Smooth muscle cell (in vitro differentiated cells): ENCODE measurements around the gene ISOC2. TPM values are rescaled to one million over a fixed set of nuclear protein-coding genes. Genes with fewer than 3 reads are reported as not detected.

Experiments used
- DNase-seq: peaks from one replicate; lab custom pipeline; 2025; ENCODE audit not compliant: unreplicated experiment; lab: John Stamatoyannopoulos, UW
- H2AFZ ChIP-seq: fragments of 200-600 bp; sonication (generic); 2 replicates; pipeline ENCODE4 v1.6.0; 2016; ENCODE audit warnings: antibody characterized with exemption, low read depth, mild to moderate bottlenecking
- H3F3A ChIP-seq: fragments of 200-600 bp; sonication (generic); 2 replicates; pipeline ENCODE4 v1.6.0; 2017; ENCODE audit warnings: antibody characterized with exemption, low read depth
- H3K27ac ChIP-seq: fragments of 200-600 bp; sonication (generic); 2 replicates; pipeline ENCODE4 v1.5.1; 2016; ENCODE audit warnings: low read depth, mild to moderate bottlenecking
- H3K27me3 ChIP-seq: fragments of 200-600 bp; sonication (generic); 2 replicates; pipeline ENCODE4 v1.6.1; 2016; ENCODE audit warnings: low read depth, mild to moderate bottlenecking
- H3K36me3 ChIP-seq: fragments of 200-600 bp; sonication (generic); 2 replicates; pipeline ENCODE4 v1.5.1; 2016; ENCODE audit warnings: low read depth
- H3K4me1 ChIP-seq: fragments of 200-600 bp; sonication (generic); 2 replicates; pipeline ENCODE4 v1.5.1; 2016; ENCODE audit warnings: low read depth
- H3K4me2 ChIP-seq: fragments of 200-600 bp; sonication (generic); 2 replicates; pipeline ENCODE4 v1.6.0; 2016; ENCODE audit warnings: mild to moderate bottlenecking
- H3K4me3 ChIP-seq: fragments of 200-600 bp; sonication (generic); 2 replicates; pipeline ENCODE4 v1.5.1; 2016; ENCODE audit warnings: mild to moderate bottlenecking
- H3K79me2 ChIP-seq: fragments of 200-600 bp; sonication (generic); 2 replicates; pipeline ENCODE4 v1.6.0; 2016; ENCODE audit warnings: low read depth, mild to moderate bottlenecking
- H3K9ac ChIP-seq: fragments of 200-600 bp; sonication (generic); 2 replicates; pipeline ENCODE4 v1.6.0; 2016; ENCODE audit warnings: low read depth
- H3K9me3 ChIP-seq: fragments of 200-600 bp; sonication (generic); replicated peaks from 2 replicates; pipeline ENCODE4 v1.5.1; 2016; ENCODE audit warnings: low read depth
- H4K20me1 ChIP-seq: fragments of 200-600 bp; sonication (generic); 2 replicates; pipeline ENCODE4 v1.6.0; 2016; ENCODE audit warnings: low read depth
- CTCF ChIP-seq: fragments of 200-600 bp; sonication (generic); IDR thresholded peaks from 2 replicates; pipeline ENCODE4 v1.5.1; 2017; ENCODE audit warnings: borderline replicate concordance, mild to moderate bottlenecking, antibody characterized with exemption; ENCODE audit not compliant: insufficient read depth, poor library complexity, severe bottlenecking
- WGBS: methylation state at CpG from one replicate; pipeline ENCODE4 v1.1.7; 2016; ENCODE audit warnings: low lambda C conversion rate; 5-methylcytosine and 5-hydroxymethylcytosine counted together
- polyA plus RNA-seq: library from polyadenylated mRNA; unstranded; fragments of >200 nt; fragmentation: Nextera tagmentation; extraction: Ambion mirVana; gene quantifications from 2 replicates; pipeline ENCODE4 v1.2.1, GENCODE V29; 2016
- total RNA-seq: library from RNA; depleted of rRNA; stranded (reverse); fragments of >200 nt; gene quantifications from 2 replicates; pipeline ENCODE4 v1.2.3, GENCODE V29; 2014

ISOC2 gene
- total and polyA plus RNA-seq, 2 experiments from 2014 or later, result 56.5 to 61.4 TPM

DNA sequence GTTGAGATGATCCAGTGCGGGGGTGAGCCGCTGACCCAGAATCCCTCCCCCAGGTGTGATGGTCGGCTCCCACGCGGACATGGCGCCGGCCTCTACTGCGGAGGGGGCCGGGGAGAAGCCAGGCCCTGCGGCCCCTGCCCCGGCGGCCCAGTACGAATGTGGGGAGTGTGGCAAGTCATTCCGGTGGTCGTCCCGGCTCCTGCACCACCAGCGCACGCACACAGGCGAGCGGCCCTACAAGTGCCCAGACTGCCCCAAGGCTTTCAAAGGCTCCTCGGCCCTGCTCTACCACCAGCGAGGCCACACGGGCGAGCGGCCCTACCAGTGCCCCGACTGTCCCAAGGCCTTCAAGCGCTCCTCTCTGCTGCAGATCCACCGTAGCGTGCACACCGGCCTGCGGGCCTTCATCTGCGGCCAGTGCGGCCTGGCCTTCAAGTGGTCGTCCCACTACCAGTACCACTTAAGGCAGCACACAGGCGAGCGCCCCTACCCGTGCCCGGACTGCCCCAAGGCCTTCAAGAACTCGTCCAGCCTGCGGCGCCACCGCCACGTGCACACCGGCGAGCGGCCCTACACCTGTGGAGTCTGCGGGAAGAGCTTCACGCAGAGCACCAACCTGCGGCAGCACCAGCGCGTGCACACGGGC, 19.8 kb upstream of the ISOC2 start:
- Histone ChIP-seq H3K36me3 (no peaks in the 10 kb centered on the region), H3F3A (peaks cover 12% of the 10 kb centered on the region), H3K4me3 (no peak overlapping the region), H3K9ac (no peak overlapping the region), H3K4me2 (no peak overlapping the region), H4K20me1 (no peaks in the 10 kb centered on the region), H3K9me3 (no peaks in the 10 kb centered on the region), H3K4me1 (peaks cover 18% of the 10 kb centered on the region), H3K27ac (no peak overlapping the region), H3K79me2 (peaks cover 26% of the 10 kb centered on the region), H2AFZ (no peak overlapping the region), H3K27me3 (no peaks in the 10 kb centered on the region)
- 92% methylated on average over 47 of the region's 52 CpGs for whole genome bisulfite sequencing
- no peak for TF ChIP-seq CTCF
- no peak for DNase-seq

- TF ChIP-seq CTCF, result no peak
- no peak overlapping the region for H3K4me2 ChIP-seq
- no peak overlapping the region for H3K9ac ChIP-seq
- H3K79me2 ChIP-seq, result peaks cover 19% of the 10 kb centered on the region
- 86% methylated on average over 15 of the region's 15 CpGs for WGBS
- no peaks in the 10 kb centered on the region for H3K36me3 ChIP-seq
- no peaks in the 10 kb centered on the region for H3F3A ChIP-seq
- no peak for DNase-seq
- H3K4me3 ChIP-seq, result no peak overlapping the region
- no peaks in the 10 kb centered on the region for H3K9me3 ChIP-seq
- peaks cover 9% of the 10 kb centered on the region for H3K4me1 ChIP-seq
- no peak overlapping the region for H2AFZ ChIP-seq
- no peaks in the 10 kb centered on the region for H3K27me3 ChIP-seq
- H3K27ac ChIP-seq, result no peak overlapping the region
- no peaks in the 10 kb centered on the region for H4K20me1 ChIP-seq
These were observed 18.2 kb upstream of the ISOC2 start for GRCh38 chr19:55479451-55480230.

- H2AFZ ChIP-seq, result no peak overlapping the region
- DNase-seq, result no peak
- H3K36me3 ChIP-seq, result no peaks in the 10 kb centered on the region
- H3K9ac ChIP-seq, result no peak overlapping the region
- no peak for TF ChIP-seq CTCF
- H3K27me3 ChIP-seq, result no peaks in the 10 kb centered on the region
- no peaks in the 10 kb centered on the region for H4K20me1 ChIP-seq
- H3K79me2 ChIP-seq, result peaks cover 19% of the 10 kb centered on the region
- H3K4me1 ChIP-seq, result peaks cover 9% of the 10 kb centered on the region
- 90% methylated on average over 17 of the region's 17 CpGs for WGBS
- no peak overlapping the region for H3K4me2 ChIP-seq
- no peak overlapping the region for H3K4me3 ChIP-seq
- no peak overlapping the region for H3K27ac ChIP-seq
- no peaks in the 10 kb centered on the region for H3K9me3 ChIP-seq
- no peaks in the 10 kb centered on the region for H3F3A ChIP-seq
These were observed 17.6 kb upstream of the ISOC2 start for GRCh38 chr19:55479045-55479444.

- Histone ChIP-seq H3K4me2 (no peak overlapping the region), H3K27me3 (no peaks in the 10 kb centered on the region), H3F3A (no peaks in the 10 kb centered on the region), H3K27ac (no peak overlapping the region), H2AFZ (no peak overlapping the region), H3K9ac (no peak overlapping the region), H3K4me1 (peaks cover 13% of the 10 kb centered on the region), H3K36me3 (no peaks in the 10 kb centered on the region), H3K79me2 (peaks cover 19% of the 10 kb centered on the region), H3K4me3 (no peak overlapping the region), H3K9me3 (no peaks in the 10 kb centered on the region), H4K20me1 (no peaks in the 10 kb centered on the region)
- WGBS, result 93% methylated on average over 12 of the region's 12 CpGs
- DNase-seq, result no peak
- TF ChIP-seq CTCF, result no peak
These were observed 16.9 kb upstream of the ISOC2 start for GRCh38 chr19:55478364-55478763.
